Stromal cell of bone marrow (primary cell): ENCODE data around the gene FRRS1.
"Not testable (repeated sequence)": the region's sequence is repeated elsewhere in the genome, so short reads cannot be mapped to it uniquely, and the experiment has no call there.

Experiments
- DNase-seq: peaks from one replicate; pipeline ENCODE4 v3.0.0-alpha.2; 2012; ENCODE audit warnings: low read depth

The FRRS1 gene

DNA sequence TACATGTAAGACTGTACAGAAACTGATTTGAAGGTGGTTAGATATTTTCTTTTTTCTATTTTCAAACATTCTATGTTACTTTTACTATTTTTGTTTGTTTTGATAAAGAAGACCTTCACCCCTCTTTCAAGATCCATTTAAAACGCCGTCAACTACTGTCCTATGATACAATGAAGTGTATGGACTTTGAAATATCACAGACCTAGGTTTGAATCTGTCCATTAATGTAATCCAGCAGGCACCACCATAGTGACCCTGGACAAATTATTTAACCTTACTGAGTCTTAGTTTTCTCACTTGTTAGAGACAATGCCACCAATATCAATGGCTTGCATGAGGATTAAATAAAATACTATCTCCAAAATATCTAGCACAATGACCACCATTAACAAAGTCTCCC lies 2.0 kb downstream of the FRRS1 start:
- DNase-seq: no peak

DNA sequence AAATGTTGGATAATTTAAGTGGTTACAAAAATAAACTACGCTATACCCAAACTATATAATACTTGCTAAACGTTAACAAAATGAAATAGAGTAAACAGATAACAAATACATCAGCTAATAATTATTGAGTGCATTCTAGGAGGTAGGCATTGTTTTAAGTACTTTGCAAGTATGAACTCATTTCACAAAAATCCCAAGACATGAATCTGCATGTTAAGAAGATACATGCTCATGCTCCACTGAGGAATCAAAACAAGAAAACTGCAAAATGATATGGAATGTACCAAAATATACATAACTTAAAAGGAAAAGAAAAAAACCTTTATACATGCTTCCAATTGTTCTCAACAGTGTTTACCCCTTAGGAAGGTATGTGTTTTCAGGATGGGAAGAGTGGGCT lies 2.5 kb downstream of the FRRS1 start:
- DNase-seq: no peak

DNA sequence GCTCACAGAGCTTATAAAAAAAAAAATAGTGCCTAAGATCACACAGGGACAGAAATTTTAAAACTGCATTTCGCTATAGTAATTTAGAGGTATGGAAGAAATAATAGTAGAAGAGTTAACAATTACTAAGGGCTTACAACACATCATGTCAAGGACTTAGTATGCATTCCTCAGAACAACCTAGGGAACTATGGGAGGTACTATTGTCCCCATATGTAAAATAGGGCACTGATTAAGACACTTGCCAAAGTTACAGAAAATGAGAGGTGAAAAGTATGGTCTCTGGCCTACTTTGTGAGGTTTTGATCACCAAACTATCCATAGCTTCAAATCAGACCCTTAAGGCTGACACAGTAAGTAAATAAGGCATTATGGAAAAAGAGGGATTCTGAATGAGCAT lies 4.7 kb downstream of the FRRS1 start:
- no peak for DNase-seq

DNA sequence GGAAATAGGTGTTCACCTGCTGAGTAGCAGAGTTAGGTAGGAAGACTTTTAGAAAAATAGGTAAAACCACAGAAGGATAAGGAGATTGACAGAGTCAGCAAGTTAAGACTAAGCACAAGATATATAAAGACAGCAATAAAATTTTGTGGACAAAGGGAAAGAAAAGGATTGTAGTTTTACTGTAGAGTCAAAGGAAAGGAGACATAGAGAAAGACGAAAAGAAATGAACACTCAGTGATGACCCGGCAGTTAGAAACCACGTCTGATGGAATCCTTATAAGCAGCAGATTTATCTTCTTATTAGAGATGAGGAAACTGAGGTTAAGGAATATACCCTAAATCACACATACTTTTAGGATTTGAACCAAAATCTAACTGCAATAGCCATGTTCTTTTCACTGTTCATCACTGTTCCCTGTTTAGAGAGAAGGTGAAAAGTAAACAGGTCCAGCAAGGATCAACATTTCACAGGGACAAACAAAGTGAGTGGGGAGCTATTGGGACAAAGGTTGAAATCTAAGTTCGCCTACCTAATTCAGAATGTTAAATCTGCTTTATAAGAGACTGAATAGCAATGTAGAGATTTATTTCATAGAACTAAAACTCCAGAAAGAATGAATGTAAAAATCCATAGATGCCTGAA lies 6.8 kb downstream of the FRRS1 start:
- no peak for DNase-seq

DNA sequence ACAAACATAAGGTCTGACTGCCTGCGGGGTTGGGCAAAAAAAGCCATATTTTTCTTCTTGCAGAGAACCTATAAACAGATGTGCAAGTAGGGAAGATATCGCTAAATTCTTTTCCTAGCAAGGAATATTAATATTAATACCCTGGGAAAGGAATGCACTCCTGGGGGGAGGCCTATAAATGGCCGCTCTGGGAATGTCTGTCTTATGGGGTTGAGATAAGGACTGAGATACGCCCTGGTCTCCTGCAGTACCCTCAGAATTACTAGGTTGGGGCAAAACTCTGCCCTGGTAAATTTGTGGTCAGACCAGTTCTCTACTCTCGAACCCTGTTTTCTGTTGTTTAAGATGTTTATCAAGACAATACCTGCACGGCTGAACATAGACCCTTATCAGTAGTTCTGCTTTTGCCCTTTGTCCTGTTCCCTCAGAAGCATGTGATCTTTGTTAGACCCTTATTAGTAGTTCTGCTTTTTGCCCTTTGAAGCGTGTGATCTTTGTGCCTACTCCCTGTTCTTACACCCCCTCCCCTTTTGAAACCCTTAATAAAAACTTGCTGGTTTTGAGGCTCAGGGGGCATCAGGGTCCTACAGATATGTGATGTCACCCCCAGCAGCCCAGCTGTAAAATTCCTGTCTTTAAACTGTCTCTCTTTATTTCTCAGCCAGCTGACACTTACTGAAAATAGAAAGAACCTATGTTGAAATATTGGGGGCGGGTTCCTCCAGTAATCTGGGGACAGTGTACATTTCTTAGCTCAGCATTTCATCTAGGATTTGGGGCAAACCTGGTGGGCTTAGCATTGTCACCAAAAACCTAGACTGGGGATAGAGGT lies 7.5 kb downstream of the FRRS1 start:
- DNase-seq: not testable (repeated sequence)

DNA sequence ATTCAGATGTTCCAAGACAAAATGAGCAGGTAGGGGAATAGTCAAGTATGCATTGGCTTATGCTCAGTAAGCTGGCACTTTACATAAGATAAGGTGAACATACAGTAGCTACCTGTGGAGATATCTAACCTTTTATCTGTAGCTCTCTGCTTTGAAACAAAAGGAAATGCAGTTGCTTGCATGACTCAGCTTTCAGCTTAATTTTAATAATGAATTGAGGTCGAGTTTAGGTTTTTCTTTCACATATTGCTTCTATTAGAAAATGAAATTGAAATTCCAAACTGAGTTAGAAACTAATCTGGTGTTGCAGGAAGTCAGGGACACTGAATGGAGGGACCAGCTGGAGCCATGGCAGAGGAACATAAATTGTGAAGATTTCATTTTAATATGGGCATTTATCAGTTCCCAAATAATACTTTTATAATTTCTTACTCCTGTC lies 8.3 kb downstream of the FRRS1 start:
- no peak for DNase-seq

DNA sequence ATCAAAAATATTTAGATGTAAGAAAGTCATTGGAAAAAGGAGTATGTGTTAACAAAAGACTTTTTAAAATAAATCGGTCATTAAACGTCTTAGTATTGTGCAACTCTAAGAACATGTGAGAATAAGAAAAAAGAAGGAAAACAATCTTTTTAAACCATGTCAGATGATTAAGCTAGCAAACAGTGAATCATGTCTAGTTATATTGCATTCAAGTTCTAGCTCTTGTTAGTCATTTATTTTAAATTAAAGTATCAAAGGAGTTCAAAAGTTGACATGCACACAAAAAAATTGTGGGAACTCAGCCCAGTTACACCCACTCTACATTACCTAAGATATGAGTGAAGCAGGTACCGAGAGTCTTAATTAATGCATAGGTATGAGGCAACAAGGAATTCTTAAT lies 9.8 kb downstream of the FRRS1 start:
- DNase-seq: peak; percentile 53

DNA sequence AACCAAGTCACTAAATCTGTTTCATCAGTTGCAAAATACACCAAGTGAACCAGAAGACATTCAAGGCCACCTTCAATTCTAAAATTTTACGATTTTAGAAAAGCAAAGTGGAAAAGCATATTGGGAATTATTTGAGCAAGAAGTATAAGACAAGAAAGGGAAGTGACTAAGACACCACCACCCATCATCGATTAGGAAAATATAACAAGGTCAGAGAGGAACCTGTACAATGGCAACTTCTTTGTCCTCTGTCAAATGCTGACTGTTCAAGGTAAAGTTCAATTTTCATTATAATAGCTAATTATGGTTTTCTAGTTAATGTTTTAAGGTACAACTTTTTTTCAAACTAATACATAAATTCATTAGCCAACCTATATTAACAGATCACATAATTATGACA lies 10.8 kb downstream of the FRRS1 start:
- DNase-seq: no peak

DNA sequence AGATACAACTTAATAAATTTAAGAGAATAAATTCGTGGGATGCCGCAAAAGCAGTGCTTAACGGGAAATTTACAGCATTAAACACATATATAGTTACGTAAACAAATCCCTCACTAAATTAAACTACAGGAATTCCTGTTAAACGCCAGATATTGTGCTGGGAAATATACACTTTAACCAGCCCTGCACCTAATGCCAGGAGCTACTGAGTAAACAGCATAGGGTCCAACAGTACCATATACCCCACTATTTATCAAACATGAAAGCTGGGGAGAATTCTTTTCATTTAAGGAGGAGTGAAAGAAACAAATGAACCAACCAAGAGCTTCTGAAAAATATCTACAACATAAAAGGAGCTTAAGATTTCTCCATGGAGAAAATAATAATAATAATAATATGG lies 11.7 kb downstream of the FRRS1 start:
- no peak for DNase-seq

DNA sequence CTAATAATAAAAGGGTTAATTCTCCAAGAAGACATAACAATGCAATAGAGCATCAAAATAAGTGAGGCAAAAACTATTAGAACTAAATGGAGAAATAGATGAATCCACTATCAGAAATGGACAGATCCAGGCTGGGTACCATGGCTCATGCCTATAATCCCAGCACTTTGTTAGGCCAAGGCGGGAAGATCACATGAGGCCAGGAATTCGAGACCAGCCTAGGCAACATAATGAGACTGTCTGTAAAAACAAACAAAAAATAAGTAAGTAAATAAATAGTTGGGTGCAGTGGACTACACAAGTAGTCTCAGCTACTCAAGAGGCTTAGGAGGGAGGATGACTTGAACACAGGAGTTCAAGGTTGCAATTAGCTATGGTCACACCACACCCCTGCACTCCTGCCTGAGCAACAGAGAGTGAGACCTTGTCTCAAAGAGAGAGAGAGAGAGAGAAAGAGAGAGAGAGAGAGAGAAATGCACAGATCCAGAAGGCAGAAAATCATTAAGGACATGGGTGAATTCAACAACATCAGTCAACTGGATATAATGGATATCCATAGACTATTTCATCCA lies 12.3 kb downstream of the FRRS1 start:
- DNase-seq: no peak

DNA sequence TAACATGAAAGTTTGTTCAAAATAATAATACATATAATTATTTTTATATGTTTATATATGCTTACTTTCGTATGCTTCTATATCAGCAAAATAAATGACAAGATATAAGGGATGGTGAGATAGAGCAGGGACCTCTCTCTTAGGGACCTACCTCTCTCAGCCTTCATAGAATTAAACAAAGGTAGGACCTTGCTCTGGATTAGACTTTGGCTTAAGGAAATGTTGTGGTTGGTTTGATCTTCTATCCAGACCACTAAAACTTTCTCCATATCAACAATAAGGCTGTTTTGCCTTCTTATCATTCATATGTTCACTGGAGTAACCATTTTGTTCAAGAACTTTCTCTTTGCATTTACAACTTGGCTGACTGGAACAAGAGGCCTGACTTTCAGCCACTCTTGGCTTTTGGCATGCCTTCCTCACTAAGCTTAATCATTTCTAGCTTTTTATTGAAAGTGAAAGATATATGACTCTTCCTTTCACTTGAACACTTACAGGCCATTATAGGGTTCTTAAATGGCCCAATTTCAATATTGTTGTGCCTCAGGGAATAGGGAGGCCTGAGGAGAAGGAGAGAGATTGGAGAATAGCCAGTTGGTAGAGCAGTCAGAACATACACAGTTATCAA lies 14.4 kb downstream of the FRRS1 start:
- DNase-seq: no peak

DNA sequence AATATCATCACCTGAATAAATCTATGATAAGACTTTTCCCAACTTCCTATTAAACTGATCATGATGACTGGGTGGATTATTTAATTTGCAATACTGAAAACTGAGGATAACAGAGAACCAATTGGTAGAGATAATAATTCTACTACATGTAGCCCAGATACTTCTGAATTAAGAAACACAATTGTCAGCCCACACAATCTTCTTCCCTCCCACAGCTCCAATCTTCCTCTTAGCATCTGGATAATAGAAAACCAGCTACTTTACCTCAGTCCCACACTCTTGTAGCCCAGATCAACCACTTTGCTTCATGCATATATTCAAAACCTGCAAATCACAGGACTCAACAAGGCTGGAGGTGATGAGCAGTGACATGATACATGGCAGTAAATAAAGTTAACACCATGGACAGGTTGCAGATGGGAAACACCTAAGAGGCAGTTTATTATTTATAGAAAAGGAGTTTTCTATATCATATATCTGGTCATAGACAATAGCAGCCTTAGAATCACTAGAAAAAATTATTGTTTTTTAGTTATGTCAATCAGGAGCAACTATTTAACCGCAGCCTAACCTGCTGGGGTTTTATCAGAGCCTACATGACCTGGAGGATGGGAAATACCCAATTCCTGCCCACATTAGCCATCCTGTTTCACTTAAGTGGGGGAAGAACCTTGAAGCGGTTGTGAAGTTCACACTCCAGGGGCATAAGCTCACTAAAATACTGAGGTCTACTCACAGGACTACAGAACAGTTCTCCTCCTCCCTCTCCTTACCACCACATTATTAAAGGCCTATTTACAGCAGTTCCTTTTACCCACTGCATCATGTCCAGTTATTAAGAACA lies 16.7 kb downstream of the FRRS1 start:
- DNase-seq: no peak

DNA sequence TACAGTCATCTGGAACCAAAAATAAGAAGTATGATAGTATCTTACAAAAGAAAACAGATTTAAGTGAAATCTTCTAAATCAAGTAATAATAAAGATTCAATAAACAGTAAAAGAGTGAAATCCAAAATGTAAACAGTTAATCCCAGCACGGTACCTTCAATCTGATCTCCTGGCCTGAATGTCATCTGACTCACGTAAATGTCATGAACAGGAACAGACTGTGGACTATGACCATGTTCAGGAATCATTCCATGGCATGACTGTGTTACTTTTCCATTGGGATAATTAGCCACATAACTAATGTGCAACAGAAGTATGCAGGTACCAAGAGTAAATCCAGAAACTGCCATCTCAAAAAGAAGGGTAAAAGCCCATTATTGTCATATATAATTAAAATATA lies 18.0 kb downstream of the FRRS1 start:
- no peak for DNase-seq

DNA sequence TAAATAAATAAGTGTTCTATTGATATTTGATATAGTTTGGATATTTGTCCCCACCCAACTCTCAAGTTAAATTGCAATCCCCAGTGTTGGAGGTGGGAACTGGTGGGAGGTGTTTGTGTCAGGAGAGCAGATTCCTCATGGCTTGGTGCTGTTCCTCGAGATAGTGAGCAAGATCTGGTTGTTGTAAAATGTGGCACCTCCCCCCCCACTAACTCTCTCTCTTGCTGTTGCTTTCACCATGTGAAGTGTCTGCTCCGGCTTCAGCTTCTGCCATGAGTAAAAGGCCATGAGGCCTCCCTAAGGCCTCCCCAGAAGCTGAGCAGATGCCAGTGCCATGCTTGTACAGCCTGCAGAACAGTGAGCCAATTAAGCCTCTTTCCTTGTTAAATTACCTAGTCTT lies 20.8 kb downstream of the FRRS1 start:
- DNase-seq: no peak

DNA sequence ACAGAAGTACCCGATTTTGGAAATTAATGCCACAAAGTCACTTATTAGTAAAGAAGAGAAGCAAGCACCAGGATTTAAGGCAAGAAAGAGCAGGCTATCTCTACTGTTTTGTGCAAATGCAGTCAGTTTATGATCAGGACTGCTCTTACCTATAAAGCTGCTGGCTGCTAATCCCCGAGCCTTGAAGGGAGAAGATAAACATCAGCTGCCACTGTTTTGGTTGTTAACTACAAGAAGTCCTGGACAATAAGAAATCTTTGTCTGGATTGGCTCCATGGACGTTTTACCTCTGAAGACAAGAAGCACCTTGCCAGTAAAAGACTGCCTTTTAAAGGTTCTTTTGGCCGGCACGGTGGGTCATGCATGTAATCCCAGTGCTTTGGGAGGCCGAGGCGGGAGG lies 21.4 kb downstream of the FRRS1 start:
- no peak for DNase-seq

DNA sequence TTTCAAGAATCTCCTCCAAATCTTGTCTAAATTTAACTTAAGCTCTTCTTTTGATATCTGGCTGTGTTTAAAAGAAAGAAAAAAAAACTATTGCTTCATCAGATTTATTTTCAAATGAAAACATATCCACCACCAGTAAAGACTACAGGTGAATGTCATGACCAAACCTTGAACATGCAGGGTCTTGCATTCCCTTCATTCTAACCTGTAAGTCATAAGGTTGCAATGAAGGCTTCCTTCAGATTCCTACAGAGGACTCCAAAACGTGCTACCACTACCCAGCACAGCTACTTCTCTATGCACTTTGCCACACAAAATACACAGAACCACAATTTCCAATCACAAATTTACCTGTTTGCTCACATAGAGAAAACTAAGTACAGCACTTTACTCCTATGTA lies 26.3 kb downstream of the FRRS1 start:
- DNase-seq: no peak

DNA sequence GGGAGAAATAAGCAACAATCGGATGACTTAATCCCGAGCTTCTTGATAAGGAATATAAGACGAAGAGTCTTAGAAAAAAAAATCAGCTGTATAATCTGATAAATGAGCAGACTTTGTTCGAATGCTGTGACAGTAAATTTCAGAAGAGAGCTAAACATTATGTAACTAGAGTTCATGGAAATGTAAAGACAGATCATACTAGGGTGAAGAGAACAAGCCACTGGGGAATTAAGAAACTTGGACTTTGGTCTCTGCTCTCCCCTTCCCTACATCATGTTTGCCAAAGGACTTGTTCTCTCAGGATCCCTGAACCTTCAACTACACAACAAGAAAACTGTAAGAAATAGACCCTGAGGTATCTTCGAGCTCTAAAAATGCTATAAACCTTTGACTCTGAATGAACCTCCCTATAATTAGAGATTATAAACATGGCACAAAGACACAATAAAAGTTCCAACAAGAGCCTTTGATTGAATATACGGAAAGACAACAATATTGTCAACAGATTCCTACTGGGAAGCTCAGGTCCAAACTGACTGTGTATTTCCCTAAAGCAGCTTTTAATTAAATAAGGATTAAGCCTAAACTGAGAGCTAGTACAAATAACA lies 27.5 kb downstream of the FRRS1 start:
- DNase-seq: no peak

DNA sequence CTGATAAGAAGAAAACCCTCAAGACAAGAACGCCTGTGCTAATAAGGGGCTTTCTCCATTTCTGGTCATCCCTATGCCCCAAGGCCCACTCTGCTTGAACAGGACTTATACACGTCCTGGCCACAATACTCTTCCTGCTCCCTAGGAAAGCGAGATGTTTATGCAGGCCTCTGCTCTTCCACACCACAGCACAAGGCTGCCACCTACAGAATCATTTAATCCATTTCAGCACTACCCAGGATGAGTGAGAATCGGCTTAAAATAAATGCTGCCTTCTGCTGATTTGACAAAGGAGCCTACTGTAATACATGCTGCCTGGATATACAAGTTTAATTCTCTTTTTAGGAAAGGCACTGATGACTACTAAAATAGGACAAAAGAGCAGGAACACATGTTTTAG lies 29.4 kb downstream of the FRRS1 start:
- peak; percentile 54 for DNase-seq

DNA sequence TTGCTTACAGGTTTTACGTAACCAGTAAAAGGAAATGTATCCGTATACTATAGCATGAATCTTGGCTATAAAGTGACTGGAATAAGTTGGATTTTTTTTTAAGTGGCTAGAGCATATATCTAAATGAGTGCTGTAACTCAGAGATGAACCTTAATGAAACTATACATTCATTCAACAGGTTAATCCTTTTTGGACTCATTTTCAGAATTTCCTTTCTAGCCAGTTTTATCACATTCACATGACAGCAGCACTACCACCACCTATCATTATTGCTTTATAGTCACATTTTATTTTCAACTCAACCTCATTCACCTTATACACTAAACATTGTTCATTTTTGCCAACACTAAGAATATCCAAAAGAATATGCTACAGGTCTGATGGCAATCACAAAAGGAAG lies 30.6 kb downstream of the FRRS1 start:
- no peak for DNase-seq

DNA sequence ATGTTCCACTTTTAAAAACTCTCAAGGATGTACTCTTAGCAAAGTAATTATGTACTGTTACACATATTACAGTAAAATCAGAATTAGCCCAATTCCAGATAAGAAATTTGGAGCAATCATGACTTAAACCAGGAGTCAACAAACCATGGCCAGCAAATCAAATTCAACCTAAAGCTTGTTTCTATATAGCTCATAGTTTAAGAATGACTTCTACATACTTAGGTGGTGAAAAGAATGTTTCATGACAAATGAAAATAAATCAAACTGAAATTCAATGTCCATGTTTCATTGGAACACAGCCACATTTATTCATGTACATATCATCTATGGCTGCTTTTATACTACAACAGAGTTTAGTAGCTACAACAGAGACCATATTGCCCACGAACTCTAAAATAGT lies 35.1 kb downstream of the FRRS1 start:
- no peak for DNase-seq

DNA sequence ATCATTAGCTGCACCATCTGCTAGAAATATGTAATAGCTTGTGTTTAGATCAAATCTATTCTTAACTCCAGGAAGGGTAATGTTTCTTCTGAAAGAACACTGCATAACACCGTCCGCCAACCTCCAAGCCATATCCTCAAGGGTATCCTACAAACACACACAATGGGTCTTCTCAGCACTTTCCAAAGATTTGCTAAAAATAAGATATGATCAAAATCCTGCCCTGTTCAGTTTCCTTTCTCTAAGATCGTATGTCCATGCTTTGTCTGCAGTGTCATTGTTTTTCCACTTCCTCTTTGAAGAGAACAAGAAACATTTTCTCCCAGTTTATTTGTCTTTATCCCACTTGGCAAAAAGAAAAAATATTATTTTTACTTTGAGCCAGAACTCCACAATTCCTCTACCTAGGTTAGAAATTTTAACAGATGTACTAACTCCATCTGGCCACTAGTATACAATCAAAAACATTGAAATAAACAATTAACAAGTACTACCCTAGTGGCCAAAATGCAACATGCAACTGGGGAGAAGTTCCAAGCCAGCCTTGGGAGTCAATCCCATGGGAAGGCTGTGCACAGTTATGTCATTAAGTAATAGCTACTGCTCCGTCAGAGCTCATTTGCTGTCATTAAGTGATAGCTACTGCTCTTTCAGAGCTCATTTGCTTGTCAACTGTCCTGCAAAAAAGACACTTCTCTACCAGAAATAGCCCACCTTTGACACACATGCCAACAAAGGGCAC lies 37.8 kb downstream of the FRRS1 start:
- no peak for DNase-seq
